Natural killer cell (primary cell): Measurements from ENCODE around the gene PRODH. TPM values are rescaled to one million over a fixed set of nuclear protein-coding genes. Genes with fewer than 3 reads are reported as not detected.
"Not testable (repeated sequence)": the region's sequence is repeated elsewhere in the genome, so short reads cannot be mapped to it uniquely, and the experiment has no call there.

Experiments used
- ATAC-seq, 3 donors: fragments of 150-1000 bp in 2 of 3; fragments of 200-7000 bp in 1 of 3; cut with Tn5 transposase; 1 replicate in 1 of 3; 2 replicates in 2 of 3; pipeline ENCODE4 v1.10.0; 2021; ENCODE audit warnings: mild to moderate bottlenecking in 2 of 3, moderate library complexity in 2 of 3
- DNase-seq, 2 donors: peaks; one replicate each; pipeline versions ENCODE4 v3.0.0 to v3.0.0-alpha.2; 2013 to 2021; ENCODE audit warnings: mixed read lengths in 1 of 2
- H3K27ac ChIP-seq: one replicate; pipeline ENCODE4 v1.5.1; 2013; ENCODE audit warnings: mild to moderate bottlenecking, low read length
- H3K27me3 ChIP-seq: one replicate; pipeline ENCODE4 v1.6.1; 2013; ENCODE audit warnings: low read length; ENCODE audit not compliant: control insufficient read depth, insufficient read depth
- H3K36me3 ChIP-seq: one replicate; pipeline ENCODE4 v1.6.1; 2013; ENCODE audit warnings: low read length; ENCODE audit not compliant: control insufficient read depth, insufficient read depth
- H3K4me1 ChIP-seq: one replicate; pipeline ENCODE4 v1.6.1; 2013; ENCODE audit warnings: low read length; ENCODE audit not compliant: control insufficient read depth, insufficient read depth
- H3K4me3 ChIP-seq: one replicate; pipeline ENCODE4 v1.5.1; 2013; ENCODE audit warnings: low read length
- H3K9me3 ChIP-seq: one replicate; pipeline ENCODE4 v1.6.1; 2013; ENCODE audit warnings: low read length; ENCODE audit not compliant: control insufficient read depth, insufficient read depth
- H3K27ac Mint-ChIP-seq, 2 donors: one replicate each; pipeline ENCODE4 v1.8.0; 2022; ENCODE audit warnings: mild to moderate bottlenecking in 2 of 2, mixed read lengths in 2 of 2, moderate library complexity in 1 of 2
- H3K27me3 Mint-ChIP-seq, 2 donors: one replicate each; pipeline ENCODE4 v1.8.0; 2022; ENCODE audit warnings: low read depth in 2 of 2, mixed read lengths in 2 of 2
- H3K36me3 Mint-ChIP-seq: one replicate; pipeline ENCODE4 v1.8.0; 2022; ENCODE audit warnings: mixed read lengths
- H3K4me1 Mint-ChIP-seq, 2 donors: one replicate each; pipeline ENCODE4 v1.8.0; 2022; ENCODE audit warnings: mixed read lengths in 2 of 2
- H3K4me3 Mint-ChIP-seq: one replicate; pipeline ENCODE4 v1.8.0; 2022; ENCODE audit warnings: mild to moderate bottlenecking, moderate library complexity, mixed read lengths
- H3K9me3 Mint-ChIP-seq, 2 donors: one replicate each; pipeline ENCODE4 v1.8.0; 2022; ENCODE audit warnings: mixed read lengths in 2 of 2
- WGBS: methylation state at CpG from one replicate; pipeline ENCODE4 v1.1.7; 2013; ENCODE audit warnings: missing lambda C conversion rate; ENCODE audit not compliant: insufficient coverage; 5-methylcytosine and 5-hydroxymethylcytosine counted together
- intact Hi-C: fragments of 100-400 bp; cut with micrococcal nuclease; formaldehyde crosslinking; loops from one replicate; pipeline ENCODE4 v1.14.2; 2022
- total RNA-seq, 4 donors: library from RNA; stranded (reverse); fragments of 120-200 nt in 1 of 4; gene quantifications; one replicate each; pipeline versions ENCODE4 v1.2.3 to v1.2.4, GENCODE V29; 2013 to 2022
- TF ChIP-seq, protein P1 (sequence below): fragments of 200-600 bp; IDR thresholded peaks from one replicate; pipeline ENCODE4 v1.8.0; 2022; ENCODE audit warnings: antibody characterized with exemption

The PRODH gene
- total RNA-seq, 3 donors from 2014 or later (not counting 1 experiment from before 2014, with no cell fraction given): not detected

DNA sequence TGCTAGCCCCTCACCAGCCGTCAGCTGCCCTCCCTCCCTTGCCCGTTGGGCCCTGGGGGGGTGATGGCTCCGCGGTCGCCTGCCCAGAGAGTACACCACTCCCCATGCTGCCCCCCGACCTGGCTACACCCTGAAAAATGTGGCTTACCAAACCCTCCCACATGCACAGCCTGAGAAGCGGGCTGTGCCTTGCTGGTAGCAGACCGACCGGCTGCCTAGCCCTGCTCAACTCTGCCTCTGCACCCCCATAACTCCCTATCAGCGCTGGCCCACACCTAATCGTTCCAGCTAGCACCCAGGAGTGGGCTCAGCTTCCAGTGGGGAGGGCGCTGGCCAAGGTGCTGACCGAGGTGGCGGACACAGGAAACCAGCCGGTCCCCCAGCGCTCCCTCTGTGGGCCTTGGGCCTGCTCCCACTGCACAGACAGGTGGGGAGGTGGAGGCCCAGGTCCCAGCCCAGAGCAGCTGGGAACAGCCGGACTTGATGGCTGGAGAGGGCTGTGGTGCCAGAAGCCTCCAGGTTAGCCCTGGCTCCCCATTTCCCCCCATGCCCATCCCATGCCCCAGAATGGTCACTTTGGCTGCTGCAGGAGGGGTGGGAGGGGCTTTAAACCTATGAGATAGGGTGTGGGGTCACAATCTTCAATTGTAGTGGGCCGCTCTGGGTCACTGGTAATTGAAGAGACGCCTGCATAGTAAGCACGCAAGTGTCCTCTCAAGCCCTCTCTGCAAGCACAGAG is 32.1 kb upstream of the PRODH start:
- TF ChIP-seq, protein P1, sequence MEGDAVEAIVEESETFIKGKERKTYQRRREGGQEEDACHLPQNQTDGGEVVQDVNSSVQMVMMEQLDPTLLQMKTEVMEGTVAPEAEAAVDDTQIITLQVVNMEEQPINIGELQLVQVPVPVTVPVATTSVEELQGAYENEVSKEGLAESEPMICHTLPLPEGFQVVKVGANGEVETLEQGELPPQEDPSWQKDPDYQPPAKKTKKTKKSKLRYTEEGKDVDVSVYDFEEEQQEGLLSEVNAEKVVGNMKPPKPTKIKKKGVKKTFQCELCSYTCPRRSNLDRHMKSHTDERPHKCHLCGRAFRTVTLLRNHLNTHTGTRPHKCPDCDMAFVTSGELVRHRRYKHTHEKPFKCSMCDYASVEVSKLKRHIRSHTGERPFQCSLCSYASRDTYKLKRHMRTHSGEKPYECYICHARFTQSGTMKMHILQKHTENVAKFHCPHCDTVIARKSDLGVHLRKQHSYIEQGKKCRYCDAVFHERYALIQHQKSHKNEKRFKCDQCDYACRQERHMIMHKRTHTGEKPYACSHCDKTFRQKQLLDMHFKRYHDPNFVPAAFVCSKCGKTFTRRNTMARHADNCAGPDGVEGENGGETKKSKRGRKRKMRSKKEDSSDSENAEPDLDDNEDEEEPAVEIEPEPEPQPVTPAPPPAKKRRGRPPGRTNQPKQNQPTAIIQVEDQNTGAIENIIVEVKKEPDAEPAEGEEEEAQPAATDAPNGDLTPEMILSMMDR: no peak
- Histone ChIP-seq H3K27me3 (peaks cover 2% of the 10 kb centered on the region), H3K4me3 (no peak overlapping the region), H3K36me3 (no peaks in the 10 kb centered on the region), H3K27ac (no peak overlapping the region), H3K9me3 (no peaks in the 10 kb centered on the region), H3K4me1 (peaks cover 2% of the 10 kb centered on the region)
- Mint-ChIP-seq H3K9me3 (no peaks in the 10 kb centered on the region), H3K4me1 (no peaks in the 10 kb centered on the region), H3K4me3 (no peak overlapping the region), H3K36me3 (no peaks in the 10 kb centered on the region), H3K27ac (no peak overlapping the region), H3K27me3 (peaks cover 0 to 7% of the 10 kb centered on the region in 2 donors)
- DNase-seq: no peak
- WGBS: 60% methylated on average over 20 of the region's 20 CpGs
- intact Hi-C loops: no loop called here
- no peak for ATAC-seq

DNA sequence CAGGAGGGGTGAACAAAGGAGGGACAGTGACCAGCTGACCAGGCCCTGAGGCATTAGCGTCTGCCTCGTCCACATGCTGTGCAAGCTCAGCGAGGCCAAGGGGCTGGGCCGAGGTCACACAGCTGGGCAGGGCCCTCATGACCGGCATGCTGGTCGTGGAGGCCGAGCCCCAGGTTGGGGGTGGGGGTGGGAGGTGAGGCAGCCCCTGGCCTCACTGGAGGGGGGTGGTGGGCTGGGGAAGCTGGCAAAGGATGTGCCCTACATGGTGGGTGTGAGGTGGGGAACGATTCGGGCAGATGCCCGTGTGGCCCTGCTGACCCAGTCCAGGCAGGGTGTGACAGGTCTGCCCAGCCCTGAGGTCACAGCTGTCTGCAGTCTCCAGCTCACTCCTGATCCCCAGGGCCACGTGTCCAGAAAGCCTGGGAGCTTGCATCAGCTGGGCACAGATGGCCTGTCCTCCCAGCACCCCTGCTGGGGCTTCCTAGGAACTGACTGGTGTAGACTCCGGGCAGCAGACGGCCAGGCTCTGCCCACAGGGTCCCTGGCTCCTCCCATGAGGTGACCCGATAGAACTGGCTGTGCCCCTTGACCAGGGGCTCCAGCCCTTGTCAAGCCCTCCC is 31.4 kb upstream of the PRODH start:
- intact Hi-C loops, H3K27me3 Mint-ChIP-seq, ATAC-seq, H3K36me3 Mint-ChIP-seq, H3K4me3 Mint-ChIP-seq, H3K4me3 ChIP-seq, H3K27ac Mint-ChIP-seq, H3K4me1 Mint-ChIP-seq, H3K27ac ChIP-seq, H3K36me3 ChIP-seq, H3K9me3 Mint-ChIP-seq, H3K4me1 ChIP-seq, H3K27me3 ChIP-seq, H3K9me3 ChIP-seq, DNase-seq: not testable (repeated sequence)
- 61% methylated on average over 14 of the region's 14 CpGs for WGBS

DNA sequence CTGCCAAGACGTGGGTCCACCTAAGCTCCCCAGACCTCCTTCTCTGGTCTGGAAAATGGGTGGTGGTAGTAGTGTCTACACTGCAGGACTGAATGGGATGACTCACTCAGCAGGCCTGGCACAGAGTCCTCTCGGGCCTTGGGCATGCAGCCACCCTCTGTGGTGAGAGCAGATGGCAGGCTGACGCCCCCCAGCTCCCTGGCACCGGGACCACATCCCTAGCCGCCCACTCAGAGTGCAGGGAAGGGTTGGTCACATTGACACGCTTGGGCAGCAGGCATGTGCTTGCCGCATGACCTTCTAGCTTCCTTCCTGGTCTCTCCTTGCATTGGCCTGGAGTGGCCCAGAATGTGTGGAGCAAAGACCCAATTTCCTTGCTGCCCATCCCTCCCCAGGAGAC is 30.7 kb upstream of the PRODH start:
- Mint-ChIP-seq H3K27ac (no peak overlapping the region), H3K4me1 (peaks cover 0 to 6% of the 10 kb centered on the region in 2 donors), H3K9me3 (no peaks in the 10 kb centered on the region), H3K27me3 (peaks cover 0 to 7% of the 10 kb centered on the region in 2 donors), H3K36me3 (no peaks in the 10 kb centered on the region), H3K4me3 (no peak overlapping the region)
- TF ChIP-seq, protein P1: no peak
- Histone ChIP-seq H3K4me1 (peaks cover 2% of the 10 kb centered on the region), H3K36me3 (no peaks in the 10 kb centered on the region), H3K27ac (no peak overlapping the region), H3K9me3 (no peaks in the 10 kb centered on the region), H3K4me3 (no peak overlapping the region), H3K27me3 (peaks cover 2% of the 10 kb centered on the region)
- ATAC-seq (no peak), DNase-seq (no peak)
- intact Hi-C loops: no loop called here
- 76% methylated on average over 7 of the region's 7 CpGs for WGBS

DNA sequence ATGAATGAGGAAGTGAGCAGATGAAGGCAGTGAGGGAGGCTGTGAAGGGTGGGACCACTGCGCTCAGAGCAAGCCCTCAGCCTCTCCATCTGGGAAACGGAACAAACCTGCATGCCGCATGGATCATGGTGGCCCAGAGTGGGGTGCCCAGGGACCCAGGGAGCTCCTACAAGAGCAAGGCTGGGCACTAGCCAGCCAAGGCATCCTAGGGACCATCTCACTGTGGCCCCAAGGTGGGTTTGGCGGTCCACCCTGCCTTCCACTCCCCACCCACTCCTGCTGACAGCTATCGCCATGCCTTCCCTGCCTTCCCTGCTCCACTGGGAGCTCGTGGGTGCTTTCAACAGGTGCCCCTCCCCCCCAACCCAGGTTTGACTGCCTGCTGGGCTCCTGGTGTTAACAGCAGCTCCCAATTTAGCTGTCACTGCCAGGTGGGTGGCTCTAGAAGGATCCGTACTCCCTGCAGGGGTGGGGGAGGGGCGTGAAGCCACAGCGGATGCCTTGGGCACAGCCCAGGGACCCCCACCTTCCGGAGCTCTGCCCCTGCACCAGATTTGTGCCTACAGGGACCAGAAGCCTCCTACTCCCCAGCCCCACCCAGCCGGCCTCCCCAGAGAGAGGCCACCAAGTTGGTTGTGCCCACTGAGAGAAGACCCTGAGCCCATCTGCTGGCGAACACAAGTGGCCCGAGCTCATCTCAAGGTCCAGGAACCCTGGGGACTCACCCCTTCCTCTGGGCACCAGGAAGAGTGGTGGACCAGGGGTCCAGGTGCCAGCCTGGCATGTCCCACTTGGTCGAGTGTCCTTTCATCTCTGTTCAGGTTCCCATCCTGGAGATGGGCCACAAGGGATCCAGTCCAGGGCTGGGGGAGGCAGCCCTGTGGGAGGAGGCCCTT is 29.7 kb upstream of the PRODH start:
- Mint-ChIP-seq H3K4me3 (no peak overlapping the region), H3K27ac (no peak overlapping the region), H3K4me1 (peaks cover 0 to 10% of the 10 kb centered on the region in 2 donors), H3K36me3 (no peaks in the 10 kb centered on the region), H3K27me3 (peaks cover 0 to 4% of the 10 kb centered on the region in 2 donors), H3K9me3 (no peaks in the 10 kb centered on the region)
- DNase-seq: no peak
- intact Hi-C loops: no loop called here
- Histone ChIP-seq H3K4me3 (no peak overlapping the region), H3K9me3 (no peaks in the 10 kb centered on the region), H3K4me1 (no peaks in the 10 kb centered on the region), H3K36me3 (no peaks in the 10 kb centered on the region), H3K27ac (no peak overlapping the region), H3K27me3 (no peaks in the 10 kb centered on the region)
- no peak for ATAC-seq
- 77% methylated on average over 14 of the region's 14 CpGs for WGBS
- TF ChIP-seq, protein P1: no peak

DNA sequence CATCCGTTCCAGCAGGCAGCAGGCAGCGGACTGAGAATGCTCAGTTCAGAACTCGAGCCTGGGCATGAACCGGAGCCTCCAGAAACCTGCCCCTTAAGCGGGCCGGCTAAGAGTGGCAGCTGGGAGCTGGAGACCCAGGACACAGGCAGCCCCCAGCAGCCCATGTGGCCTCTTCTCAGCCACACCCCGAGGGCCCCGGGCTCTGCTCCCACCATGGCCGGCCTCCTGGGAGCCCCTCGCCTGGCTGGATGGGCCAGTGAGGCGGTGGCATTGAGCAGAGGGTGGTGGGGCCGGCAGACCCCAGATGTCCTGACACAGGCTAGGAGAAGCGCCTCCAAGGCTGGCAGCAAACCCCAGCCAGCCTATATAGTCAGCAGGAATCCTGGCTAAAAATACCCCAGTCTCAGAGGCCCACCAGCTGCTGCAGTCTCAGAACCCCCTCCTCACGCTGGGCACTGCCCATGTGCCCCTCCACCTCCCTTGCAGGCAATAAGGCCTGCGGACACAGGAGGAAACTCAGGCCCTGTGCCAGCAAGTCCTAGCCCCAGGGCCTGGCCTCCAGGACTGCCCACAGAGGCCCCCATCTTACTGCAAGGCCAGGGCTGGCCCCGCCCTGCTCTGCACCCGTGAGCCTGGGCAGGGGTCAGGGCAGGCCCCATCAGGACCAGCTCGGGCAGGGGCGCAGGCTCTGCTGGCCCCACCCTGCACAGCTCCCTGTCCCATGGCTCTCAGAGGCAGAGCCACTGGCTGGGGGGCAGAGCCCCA is 28.6 kb upstream of the PRODH start:
- not testable (repeated sequence) for H3K9me3 ChIP-seq, H3K27me3 Mint-ChIP-seq, H3K36me3 ChIP-seq

More for the DNA sequence above, 28.6 kb upstream of the PRODH start:
- H3K27ac ChIP-seq, H3K9me3 Mint-ChIP-seq, ATAC-seq, H3K4me3 ChIP-seq, DNase-seq, H3K27me3 ChIP-seq, H3K4me3 Mint-ChIP-seq, H3K4me1 ChIP-seq, H3K27ac Mint-ChIP-seq, H3K36me3 Mint-ChIP-seq, intact Hi-C loops: not testable (repeated sequence)
- peaks cover 0 to 10% of the 10 kb centered on the region in 2 donors for H3K4me1 Mint-ChIP-seq
- WGBS: 86% methylated on average over 18 of the region's 19 CpGs
